ENCODE data around the gene ADCK2. TPM values are rescaled to one million over a fixed set of nuclear protein-coding genes. Genes with fewer than 3 reads are reported as not detected.
"Not testable (repeated sequence)": the region's sequence is repeated elsewhere in the genome, so short reads cannot be mapped to it uniquely, and the experiment has no call there.

Gene ADCK2
- total RNA-seq, 2 experiments from 2014 or later, result 20.6 to 20.8 TPM

- H3K27ac Mint-ChIP-seq, result no peak overlapping the region
- H3K4me3 Mint-ChIP-seq, result no peak overlapping the region
- ATAC-seq (no peak), DNase-seq (no peak)
- peaks cover 13% of the 10 kb centered on the region for H3K27me3 Mint-ChIP-seq (ENCODE audit: low read depth)
- H3K9me3 Mint-ChIP-seq (ENCODE audit: insufficient read depth), result no peaks in the 10 kb centered on the region
- H3K36me3 Mint-ChIP-seq (ENCODE audit: low read depth), result no peaks in the 10 kb centered on the region
- ChIA-PET POLR2A (no interaction called here), CTCF (interaction anchor here (0.6 to 1.9 kb wide), 5 partner anchors 9 to 193 kb away, joined by 3 to 8 read pairs (median 4); no protein-coding TSS in a partner anchor)
- peaks cover 26% of the 10 kb centered on the region for H3K4me1 Mint-ChIP-seq (ENCODE audit: low read depth)
These were observed 3.4 kb upstream of the ADCK2 start for GRCh38 chr7:140669352-140669751.

- DNase-seq; H3K27ac Mint-ChIP-seq; POLR2A ChIA-PET; ATAC-seq; H3K36me3 Mint-ChIP-seq (ENCODE audit: low read depth); H3K4me3 Mint-ChIP-seq; H3K27me3 Mint-ChIP-seq (ENCODE audit: low read depth); H3K9me3 Mint-ChIP-seq (ENCODE audit: insufficient read depth): not testable (repeated sequence)
- H3K4me1 Mint-ChIP-seq (ENCODE audit: low read depth), result peaks cover 31% of the 10 kb centered on the region
- CTCF ChIA-PET, result interaction anchor here (1.2 to 1.9 kb wide), 2 partner anchors 9 to 10 kb away, joined by 4 to 6 read pairs; no protein-coding TSS in a partner anchor
These were observed 2.9 kb upstream of the ADCK2 start for GRCh38 chr7:140669862-140670261.

- peaks cover 3% of the 10 kb centered on the region for H3K36me3 Mint-ChIP-seq (ENCODE audit: low read depth)
- H3K4me3 Mint-ChIP-seq, result no peak overlapping the region
- ChIA-PET POLR2A (no interaction called here), CTCF (no interaction called here)
- DNase-seq, result no peak
- H3K4me1 Mint-ChIP-seq (ENCODE audit: low read depth), result peaks cover 35% of the 10 kb centered on the region
- H3K27ac Mint-ChIP-seq, result no peak overlapping the region
- peaks cover 4% of the 10 kb centered on the region for H3K27me3 Mint-ChIP-seq (ENCODE audit: low read depth)
- H3K9me3 Mint-ChIP-seq (ENCODE audit: insufficient read depth), result no peaks in the 10 kb centered on the region
- ATAC-seq, result no peak
These were observed 2.3 kb upstream of the ADCK2 start for GRCh38 chr7:140670343-140670935.

- ChIA-PET POLR2A (no interaction called here), CTCF (interaction anchor here (1.2 kb wide), 1 partner anchor 342 kb away, joined by 3 read pairs; no protein-coding TSS in a partner anchor)
- H3K4me1 Mint-ChIP-seq (ENCODE audit: low read depth), result peaks cover 42% of the 10 kb centered on the region
- H3K9me3 Mint-ChIP-seq (ENCODE audit: insufficient read depth), result no peaks in the 10 kb centered on the region
- H3K27ac Mint-ChIP-seq, result peak overlapping the region; percentile 84
- peaks cover 3% of the 10 kb centered on the region for H3K27me3 Mint-ChIP-seq (ENCODE audit: low read depth)
- DNase-seq, result no peak
- no peak for ATAC-seq
- H3K36me3 Mint-ChIP-seq (ENCODE audit: low read depth), result peaks cover 3% of the 10 kb centered on the region
- peak overlapping the region; percentile 66 for H3K4me3 Mint-ChIP-seq
These were observed 779 bp upstream of the ADCK2 start for GRCh38 chr7:140671966-140672365.

- H3K27me3 Mint-ChIP-seq (ENCODE audit: low read depth), result peaks cover 3% of the 10 kb centered on the region
- peak overlapping the region; percentile 87 for H3K27ac Mint-ChIP-seq
- ATAC-seq (peak; percentile 83), DNase-seq (peak; percentile 66)
- ChIA-PET CTCF (interaction anchor here (1.1 to 2.9 kb wide), 7 partner anchors 21 to 341 kb away, joined by 3 to 12 read pairs (median 4); partner anchors contain the start of gene MRPS33), POLR2A (interaction anchor here (1.4 kb wide), 1 partner anchor 341 kb away, joined by 8 read pairs; no protein-coding TSS in a partner anchor)
- peaks cover 11% of the 10 kb centered on the region for H3K36me3 Mint-ChIP-seq (ENCODE audit: low read depth)
- peak overlapping the region; percentile 85 for H3K4me3 Mint-ChIP-seq
- no peaks in the 10 kb centered on the region for H3K9me3 Mint-ChIP-seq (ENCODE audit: insufficient read depth)
- peaks cover 42% of the 10 kb centered on the region for H3K4me1 Mint-ChIP-seq (ENCODE audit: low read depth)
These were observed 473 bp downstream of the ADCK2 start for GRCh38 chr7:140673063-140673773.

- H3K4me1 Mint-ChIP-seq (ENCODE audit: low read depth), result peaks cover 42% of the 10 kb centered on the region
- DNase-seq (no peak), ATAC-seq (no peak)
- ChIA-PET POLR2A (interaction anchor here (0.7 to 1.4 kb wide), 2 partner anchors 21 to 340 kb away, joined by 3 to 8 read pairs; no protein-coding TSS in a partner anchor), CTCF (interaction anchor here (1.1 to 2.9 kb wide), 9 partner anchors 21 to 341 kb away, joined by 3 to 12 read pairs (median 5); partner anchors contain the start of gene MRPS33)
- H3K27me3 Mint-ChIP-seq (ENCODE audit: low read depth), result peaks cover 3% of the 10 kb centered on the region
- H3K27ac Mint-ChIP-seq, result peak overlapping the region; percentile 87
- H3K36me3 Mint-ChIP-seq (ENCODE audit: low read depth), result peaks cover 15% of the 10 kb centered on the region
- H3K4me3 Mint-ChIP-seq, result peak overlapping the region; percentile 85
- H3K9me3 Mint-ChIP-seq (ENCODE audit: insufficient read depth), result no peaks in the 10 kb centered on the region
These were observed 1.0 kb downstream of the ADCK2 start for GRCh38 chr7:140673774-140674155.

GRCh38 chr7:140674356-140674800 is 1.6 kb downstream of the ADCK2 start:
- ChIA-PET POLR2A (interaction anchor here (0.7 to 1.5 kb wide), 2 partner anchors 20 to 22 kb away, joined by 3 to 6 read pairs; partner anchors contain the start of gene NDUFB2), CTCF (interaction anchor here (0.7 to 2.9 kb wide), 11 partner anchors 20 to 340 kb away, joined by 3 to 12 read pairs (median 4); partner anchors contain the start of gene MRPS33)
- peaks cover 19% of the 10 kb centered on the region for H3K36me3 Mint-ChIP-seq (ENCODE audit: low read depth)
- peaks cover 42% of the 10 kb centered on the region for H3K4me1 Mint-ChIP-seq (ENCODE audit: low read depth)
- no peak for DNase-seq
- peak overlapping the region; percentile 87 for H3K27ac Mint-ChIP-seq
- H3K27me3 Mint-ChIP-seq (ENCODE audit: low read depth), result peaks cover under 1% of the 10 kb centered on the region
- ATAC-seq, result no peak
- H3K4me3 Mint-ChIP-seq, result peak overlapping the region; percentile 85
- H3K9me3 Mint-ChIP-seq (ENCODE audit: insufficient read depth), result no peaks in the 10 kb centered on the region

- peaks cover 42% of the 10 kb centered on the region for H3K4me1 Mint-ChIP-seq (ENCODE audit: low read depth)
- H3K27ac Mint-ChIP-seq, result peak overlapping the region; percentile 32
- POLR2A ChIA-PET, result interaction anchor here (1.4 to 1.5 kb wide), 2 partner anchors 18 to 21 kb away, joined by 3 to 6 read pairs; partner anchors contain the start of gene NDUFB2
- no peak for ATAC-seq
- no peaks in the 10 kb centered on the region for H3K27me3 Mint-ChIP-seq (ENCODE audit: low read depth)
- DNase-seq, result no peak
- CTCF ChIA-PET, result interaction anchor here (0.6 to 2.9 kb wide), 12 partner anchors 18 to 339 kb away, joined by 3 to 12 read pairs (median 4); partner anchors contain the start of gene MRPS33
- H3K4me3 Mint-ChIP-seq, result peak overlapping the region; percentile 23
- H3K9me3 Mint-ChIP-seq (ENCODE audit: insufficient read depth), result no peaks in the 10 kb centered on the region
- peaks cover 24% of the 10 kb centered on the region for H3K36me3 Mint-ChIP-seq (ENCODE audit: low read depth)
These were observed 2.4 kb downstream of the ADCK2 start for GRCh38 chr7:140674899-140675701.

GRCh38 chr7:140675726-140676125 is 3.0 kb downstream of the ADCK2 start:
- CTCF ChIA-PET, result interaction anchor here (0.6 to 2.9 kb wide), 9 partner anchors 18 to 339 kb away, joined by 3 to 12 read pairs (median 4); partner anchors contain the start of gene MRPS33
- H3K27me3 Mint-ChIP-seq (ENCODE audit: low read depth), result no peaks in the 10 kb centered on the region
- peaks cover 41% of the 10 kb centered on the region for H3K4me1 Mint-ChIP-seq (ENCODE audit: low read depth)
- H3K9me3 Mint-ChIP-seq (ENCODE audit: insufficient read depth), result no peaks in the 10 kb centered on the region
- no peak overlapping the region for H3K27ac Mint-ChIP-seq
- ATAC-seq, result no peak
- no peak overlapping the region for H3K4me3 Mint-ChIP-seq
- no peak for DNase-seq
- POLR2A ChIA-PET, result interaction anchor here (1.4 to 1.5 kb wide), 2 partner anchors 19 to 20 kb away, joined by 3 to 6 read pairs; partner anchors contain the start of gene NDUFB2
- peaks cover 30% of the 10 kb centered on the region for H3K36me3 Mint-ChIP-seq (ENCODE audit: low read depth)

- ChIA-PET CTCF (interaction anchor here (0.7 to 2.9 kb wide), 3 partner anchors 10 to 338 kb away, joined by 3 to 12 read pairs (median 4); partner anchors contain the start of gene MRPS33), POLR2A (no interaction called here)
- Mint-ChIP-seq H3K27me3 (ENCODE audit: low read depth) (no peaks in the 10 kb centered on the region), H3K4me1 (ENCODE audit: low read depth) (peaks cover 37% of the 10 kb centered on the region), H3K27ac (no peak overlapping the region), H3K9me3 (ENCODE audit: insufficient read depth) (no peaks in the 10 kb centered on the region), H3K36me3 (ENCODE audit: low read depth) (peaks cover 34% of the 10 kb centered on the region), H3K4me3 (no peak overlapping the region)
- DNase-seq (no peak), ATAC-seq (no peak)
These were observed 3.6 kb downstream of the ADCK2 start for GRCh38 chr7:140676306-140676705.

GRCh38 chr7:140676956-140677355 is 4.2 kb downstream of the ADCK2 start:
- ATAC-seq; H3K27ac Mint-ChIP-seq; H3K9me3 Mint-ChIP-seq (ENCODE audit: insufficient read depth); DNase-seq; H3K27me3 Mint-ChIP-seq (ENCODE audit: low read depth); H3K4me3 Mint-ChIP-seq; POLR2A ChIA-PET: not testable (repeated sequence)
- H3K4me1 Mint-ChIP-seq (ENCODE audit: low read depth), result peaks cover 32% of the 10 kb centered on the region
- CTCF ChIA-PET, result interaction anchor here (0.7 to 1.5 kb wide), 2 partner anchors 9 to 50 kb away, joined by 3 to 4 read pairs; no protein-coding TSS in a partner anchor
- peaks cover 35% of the 10 kb centered on the region for H3K36me3 Mint-ChIP-seq (ENCODE audit: low read depth)
